ENCODE measurements around the gene SLC25A24.
"Not testable (repeated sequence)": the region's sequence is repeated elsewhere in the genome, so short reads cannot be mapped to it uniquely, and the experiment has no call there.

DNA sequence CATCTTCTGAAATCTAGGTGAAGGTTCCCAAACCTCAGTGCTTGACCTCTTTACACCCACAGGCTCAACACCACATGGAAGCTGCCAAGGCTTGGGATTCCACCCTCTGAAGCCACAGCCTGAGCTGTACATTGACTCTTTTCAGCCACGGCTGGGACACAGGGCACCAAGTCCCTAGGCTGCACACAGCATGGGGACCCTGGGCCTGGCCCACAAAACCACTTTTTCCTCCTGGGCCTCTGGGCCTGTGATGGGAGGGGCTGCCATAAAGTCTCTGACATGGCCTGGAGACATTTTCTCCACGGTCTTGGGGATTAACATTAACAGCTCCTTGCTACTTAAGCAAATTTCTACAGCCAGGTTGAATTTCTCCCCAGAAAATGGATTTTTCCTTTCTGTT lies 67.8 kb downstream of the SLC25A24 start:
- TF ChIP-seq, protein P1, sequence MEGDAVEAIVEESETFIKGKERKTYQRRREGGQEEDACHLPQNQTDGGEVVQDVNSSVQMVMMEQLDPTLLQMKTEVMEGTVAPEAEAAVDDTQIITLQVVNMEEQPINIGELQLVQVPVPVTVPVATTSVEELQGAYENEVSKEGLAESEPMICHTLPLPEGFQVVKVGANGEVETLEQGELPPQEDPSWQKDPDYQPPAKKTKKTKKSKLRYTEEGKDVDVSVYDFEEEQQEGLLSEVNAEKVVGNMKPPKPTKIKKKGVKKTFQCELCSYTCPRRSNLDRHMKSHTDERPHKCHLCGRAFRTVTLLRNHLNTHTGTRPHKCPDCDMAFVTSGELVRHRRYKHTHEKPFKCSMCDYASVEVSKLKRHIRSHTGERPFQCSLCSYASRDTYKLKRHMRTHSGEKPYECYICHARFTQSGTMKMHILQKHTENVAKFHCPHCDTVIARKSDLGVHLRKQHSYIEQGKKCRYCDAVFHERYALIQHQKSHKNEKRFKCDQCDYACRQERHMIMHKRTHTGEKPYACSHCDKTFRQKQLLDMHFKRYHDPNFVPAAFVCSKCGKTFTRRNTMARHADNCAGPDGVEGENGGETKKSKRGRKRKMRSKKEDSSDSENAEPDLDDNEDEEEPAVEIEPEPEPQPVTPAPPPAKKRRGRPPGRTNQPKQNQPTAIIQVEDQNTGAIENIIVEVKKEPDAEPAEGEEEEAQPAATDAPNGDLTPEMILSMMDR (IDR thresholded peaks at IDR 0.05; ENCODE audit: low read depth, low read length, poor library complexity, severe bottlenecking) = not testable (repeated sequence)
- not testable (repeated sequence) for TF ChIP-seq EZH2phosphoT487 (IDR thresholded peaks at IDR 0.05; ENCODE audit: borderline replicate concordance, low read length)

All from DOHH2 (cell line).